TTC549 (cell line): ENCODE results near the gene MDP1.

Experiments used
- FAIRE-seq: peaks from 2 replicates; lab custom pipeline; 2012; peaks lifted over from hg19 to GRCh38; lab: Jason Lieb, UNC

Gene MDP1

DNA sequence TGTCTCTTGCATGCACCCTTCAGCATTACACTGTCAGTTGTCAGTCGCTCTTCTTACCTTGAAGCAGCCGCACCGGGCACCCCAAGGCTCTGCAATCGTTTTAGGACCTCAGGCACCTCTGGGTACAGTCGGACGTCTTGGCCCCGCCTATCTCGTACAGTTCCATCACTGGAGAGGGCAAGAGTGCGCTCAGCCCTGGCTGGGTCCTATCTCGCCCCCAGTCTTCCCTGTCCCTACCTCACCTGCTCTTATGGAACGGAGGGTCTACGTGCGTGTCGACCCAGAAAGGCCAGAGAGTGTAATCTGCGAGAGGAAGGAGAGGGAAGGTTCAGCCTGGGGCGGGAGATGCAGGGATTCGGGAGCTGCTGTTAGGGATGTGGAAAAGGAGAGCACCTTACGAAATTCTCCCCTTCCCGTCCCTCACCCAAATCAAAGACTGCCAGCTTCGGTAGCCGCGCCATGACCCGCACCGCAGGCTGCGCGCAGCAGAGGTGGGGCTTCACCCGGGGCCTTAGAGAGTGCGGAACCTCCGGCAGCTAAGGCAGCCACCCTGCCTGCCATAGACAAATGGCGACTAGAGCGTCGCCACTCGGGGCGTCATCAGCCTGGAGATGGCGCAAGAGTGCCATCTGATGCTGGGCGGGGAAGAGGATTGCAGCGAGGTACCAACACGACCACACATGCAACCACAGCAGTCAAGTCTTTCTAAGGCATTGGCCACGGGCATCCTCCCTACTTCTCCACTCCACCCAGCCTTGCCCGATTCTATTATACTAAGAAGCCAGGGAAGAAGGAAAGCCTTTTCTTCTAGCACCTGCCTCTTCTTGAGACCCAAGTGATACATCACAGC, at the start of gene MDP1:
Gene MDP1, minus strand, starts transcription at position 572 of the 850 bp plus-strand sequence. Its CDS starts 111 bp downstream, at position 461.
- no peak for FAIRE-seq

DNA sequence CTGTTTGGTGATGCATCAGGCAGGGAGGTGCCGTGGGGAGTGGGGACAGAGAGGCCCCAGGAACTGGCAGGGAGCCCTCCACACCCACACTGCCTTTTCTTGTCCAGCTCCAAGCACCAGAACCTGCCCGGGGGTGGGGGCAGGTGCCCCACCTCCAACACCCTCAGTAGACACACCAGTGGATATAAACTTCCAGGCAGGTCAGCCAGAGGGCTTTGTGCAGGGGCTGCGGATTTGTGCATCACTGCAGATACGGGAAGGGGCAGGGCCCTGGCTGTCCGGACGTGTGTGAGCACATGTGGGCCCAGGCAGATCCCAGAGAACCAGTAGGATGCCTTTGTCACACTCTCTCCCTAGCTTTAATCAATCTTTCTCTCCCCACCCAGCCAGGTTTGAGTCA, 48.4 kb upstream of the MDP1 start:
- no peak for FAIRE-seq

DNA sequence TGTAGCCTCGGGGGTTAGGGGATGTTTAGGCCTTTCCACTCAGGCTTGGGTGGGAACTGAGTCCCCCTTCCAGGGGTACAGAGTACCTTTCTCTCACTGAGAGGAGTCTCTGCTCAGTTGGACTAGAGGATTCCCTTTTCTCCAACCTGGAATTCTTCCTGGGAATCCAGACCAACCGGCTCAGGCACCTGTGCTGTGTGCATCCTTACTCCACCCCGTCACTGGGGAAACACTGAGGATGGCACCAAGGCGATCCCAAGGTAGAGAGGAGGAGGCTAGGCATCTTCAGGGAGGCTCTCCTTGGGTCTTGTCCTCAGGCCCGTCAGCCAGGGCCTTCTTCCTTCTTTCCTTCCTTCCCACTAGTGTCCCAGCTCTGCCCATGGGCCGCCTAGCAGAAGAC, 48.0 kb upstream of the MDP1 start:
- no peak for FAIRE-seq

DNA sequence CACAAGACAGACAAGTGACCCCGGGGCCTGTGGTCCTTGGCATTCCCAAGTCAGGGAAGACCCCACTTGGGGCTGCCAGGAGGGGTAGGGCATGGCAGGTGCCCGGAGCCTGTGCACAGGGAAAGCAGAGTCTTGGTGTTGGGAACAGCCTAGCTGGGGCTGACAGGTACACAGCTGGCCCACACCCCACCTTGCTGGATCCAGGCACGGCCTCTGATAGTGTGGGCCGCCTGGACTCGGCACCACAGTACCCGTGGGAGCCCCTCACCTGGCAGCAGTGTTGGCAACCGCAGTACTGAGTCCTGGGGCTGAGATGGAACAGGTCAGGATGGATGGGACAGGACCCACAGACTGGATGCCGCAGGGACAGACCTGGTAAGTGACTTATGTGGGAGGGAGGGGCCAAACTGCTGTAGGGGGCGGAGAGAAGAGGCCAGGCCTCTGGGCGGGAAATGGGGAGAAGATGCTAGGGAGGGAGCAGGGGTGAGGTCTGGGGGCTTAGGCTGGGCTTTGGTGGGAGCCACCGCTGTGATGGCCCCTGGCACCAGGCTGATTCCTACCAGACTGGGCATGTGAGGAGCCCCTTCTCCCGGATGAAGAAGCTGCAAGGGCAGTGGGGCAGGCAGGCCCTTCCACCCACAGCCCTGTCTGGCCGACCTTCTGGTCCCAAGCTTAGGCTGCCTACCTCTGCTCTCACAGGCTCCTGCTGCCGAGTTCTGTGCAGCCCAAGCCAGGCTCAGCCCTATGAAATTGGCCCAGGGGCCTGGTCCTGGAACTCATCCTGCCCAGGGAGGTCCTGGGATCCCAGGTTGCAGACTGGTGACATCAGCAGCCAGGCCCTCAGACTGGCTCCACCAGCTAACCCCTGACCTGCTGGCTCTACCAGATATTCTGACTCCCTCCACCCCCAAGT, 47.2 kb upstream of the MDP1 start, which contains the start of gene TGM1:
Gene TGM1, minus strand, starts transcription at position 357 of the 913 bp plus-strand sequence. CDS start 825 bp downstream, outside the sequence.
- no peak for FAIRE-seq

DNA sequence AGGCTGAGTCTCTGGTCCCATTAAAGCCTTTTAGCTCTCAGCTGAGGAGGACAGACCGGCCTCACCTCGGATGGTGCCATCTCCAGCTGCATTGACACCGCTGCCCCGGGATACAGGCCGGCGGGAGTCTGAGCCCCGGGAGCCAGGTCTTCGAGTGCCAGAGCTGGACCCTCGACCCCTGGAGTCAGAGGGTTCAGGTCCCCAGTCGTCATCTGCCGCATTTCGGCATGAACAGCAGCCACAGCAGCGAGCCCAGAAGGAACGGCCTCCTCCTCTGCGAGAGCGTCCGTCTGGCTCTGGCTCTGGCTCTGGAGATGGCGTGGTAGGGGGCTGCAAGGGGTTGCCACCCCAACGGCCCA, 46.1 kb upstream of the MDP1 start:
- FAIRE-seq, result no peak

DNA sequence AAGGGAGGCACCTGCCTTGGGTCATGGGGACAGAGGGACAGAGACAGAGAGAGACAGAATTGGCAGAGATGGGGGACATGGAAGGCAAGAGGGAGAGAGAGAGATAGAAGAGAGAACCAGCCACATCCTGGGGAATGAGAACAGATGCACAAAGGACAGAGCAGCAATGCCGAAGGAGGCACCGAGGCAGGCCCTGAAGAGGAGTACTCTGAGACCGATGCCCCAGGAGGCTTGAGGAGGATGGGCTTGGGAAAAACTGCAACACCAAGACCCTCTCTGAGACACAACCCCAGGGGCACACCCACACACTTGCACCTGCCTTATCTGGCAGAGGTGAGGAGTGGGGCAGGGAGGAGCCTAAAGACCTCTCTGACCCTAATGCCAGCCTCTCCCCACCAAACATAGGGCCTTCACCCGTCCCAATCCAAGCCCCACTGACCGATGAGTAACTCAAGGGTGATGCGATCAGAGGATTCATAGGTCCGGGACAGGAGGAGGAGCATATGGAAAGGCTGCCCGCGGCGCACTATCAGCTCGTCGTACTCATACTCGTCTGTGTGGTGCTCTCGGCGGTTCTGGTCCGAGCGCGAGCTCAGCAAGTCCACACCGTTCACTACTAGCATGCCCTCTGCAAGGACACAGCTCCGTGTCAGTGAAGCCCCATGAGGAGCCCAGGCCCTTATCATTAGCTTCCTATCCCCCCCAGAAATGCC, 45.5 kb upstream of the MDP1 start:
- FAIRE-seq, result no peak

DNA sequence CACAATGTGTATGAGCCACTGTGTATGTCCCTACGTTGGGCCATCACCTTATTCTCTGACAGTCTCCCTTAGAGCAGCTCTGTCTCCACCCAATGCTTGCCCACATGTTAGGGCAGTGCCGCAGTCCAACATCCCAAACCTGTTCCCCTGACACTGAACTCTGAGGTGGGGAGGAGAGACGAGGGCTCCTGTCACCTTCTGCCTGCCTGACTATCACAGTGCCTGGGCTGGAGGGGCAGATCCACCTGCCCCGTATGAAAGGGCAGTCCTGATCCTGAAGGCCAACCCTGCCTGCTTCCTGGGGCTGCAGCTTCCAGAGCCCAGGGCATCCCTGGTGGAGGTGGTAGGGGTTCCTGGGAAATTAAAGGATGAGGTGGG, 44.9 kb upstream of the MDP1 start:
- FAIRE-seq, result no peak

DNA sequence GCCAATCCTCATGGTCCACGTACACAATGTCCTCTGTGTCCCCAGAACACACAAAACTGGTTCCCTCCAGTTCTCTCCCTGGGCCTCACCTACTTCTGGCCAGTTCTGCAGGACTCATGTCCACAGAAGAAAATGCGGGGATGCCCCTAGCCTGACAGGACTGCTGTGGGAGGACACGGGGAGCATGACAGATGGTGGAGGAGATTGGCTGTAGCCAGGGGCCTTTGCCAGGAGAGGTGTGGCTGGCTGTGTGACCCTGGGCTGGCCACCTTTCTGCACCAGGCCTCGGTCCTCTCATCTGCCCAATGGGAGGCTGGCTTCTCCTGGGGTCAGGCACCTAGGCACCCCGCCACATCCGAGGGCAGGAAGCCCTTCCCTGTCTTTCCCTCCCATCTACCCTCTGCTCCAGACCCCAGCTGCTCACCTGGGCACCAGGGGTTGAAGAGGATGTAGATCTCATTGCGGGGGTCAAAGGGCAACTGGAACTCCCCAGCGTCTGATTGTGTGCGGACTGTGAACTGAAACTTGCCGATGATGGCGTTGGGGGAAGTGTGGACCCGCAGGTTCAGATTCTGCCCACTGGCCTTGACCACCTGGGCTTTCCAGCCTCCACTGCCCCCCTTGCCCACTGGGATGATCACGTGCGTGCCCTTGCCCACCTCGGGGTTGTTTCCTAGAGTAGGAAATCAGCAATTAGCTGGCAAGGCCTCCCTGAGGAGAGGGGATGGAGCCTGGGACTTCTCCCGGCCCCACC, 44.3 kb upstream of the MDP1 start:
- no peak for FAIRE-seq

DNA sequence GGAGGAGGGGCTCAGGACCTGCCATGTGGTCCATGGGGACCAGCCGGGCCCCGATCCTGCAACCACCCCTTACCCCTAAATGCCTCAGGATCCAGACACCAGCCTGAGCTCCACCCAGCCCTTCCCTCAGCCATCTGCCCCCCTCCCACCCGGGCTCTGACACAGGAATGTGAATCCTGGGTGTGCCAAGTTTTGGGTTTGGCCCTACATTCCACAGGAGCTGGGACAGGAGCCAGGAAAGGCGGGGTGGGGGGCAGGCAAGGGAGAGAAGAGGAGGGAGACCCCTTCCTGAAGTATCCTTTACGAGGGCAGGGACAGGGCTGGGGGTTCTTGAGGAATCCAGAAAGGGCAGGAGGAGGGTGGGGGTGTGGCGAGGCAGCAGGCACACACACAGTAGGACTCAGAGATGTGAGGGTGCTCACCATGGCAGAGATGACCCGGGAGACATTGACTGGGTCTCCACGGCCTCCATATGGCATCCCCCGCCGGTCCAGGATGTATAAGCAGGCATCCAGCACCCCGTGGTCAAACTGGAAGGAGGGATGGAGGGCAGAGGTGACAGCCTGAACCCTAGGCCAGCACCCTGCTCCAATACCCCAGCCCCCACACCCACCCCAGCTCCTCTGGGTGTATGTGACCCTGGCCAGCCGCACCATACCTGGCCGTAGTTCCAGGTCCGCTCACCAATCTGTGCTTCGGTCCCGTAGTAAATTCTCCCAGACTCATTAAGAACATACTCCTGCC, 43.6 kb upstream of the MDP1 start:
- no peak for FAIRE-seq

DNA sequence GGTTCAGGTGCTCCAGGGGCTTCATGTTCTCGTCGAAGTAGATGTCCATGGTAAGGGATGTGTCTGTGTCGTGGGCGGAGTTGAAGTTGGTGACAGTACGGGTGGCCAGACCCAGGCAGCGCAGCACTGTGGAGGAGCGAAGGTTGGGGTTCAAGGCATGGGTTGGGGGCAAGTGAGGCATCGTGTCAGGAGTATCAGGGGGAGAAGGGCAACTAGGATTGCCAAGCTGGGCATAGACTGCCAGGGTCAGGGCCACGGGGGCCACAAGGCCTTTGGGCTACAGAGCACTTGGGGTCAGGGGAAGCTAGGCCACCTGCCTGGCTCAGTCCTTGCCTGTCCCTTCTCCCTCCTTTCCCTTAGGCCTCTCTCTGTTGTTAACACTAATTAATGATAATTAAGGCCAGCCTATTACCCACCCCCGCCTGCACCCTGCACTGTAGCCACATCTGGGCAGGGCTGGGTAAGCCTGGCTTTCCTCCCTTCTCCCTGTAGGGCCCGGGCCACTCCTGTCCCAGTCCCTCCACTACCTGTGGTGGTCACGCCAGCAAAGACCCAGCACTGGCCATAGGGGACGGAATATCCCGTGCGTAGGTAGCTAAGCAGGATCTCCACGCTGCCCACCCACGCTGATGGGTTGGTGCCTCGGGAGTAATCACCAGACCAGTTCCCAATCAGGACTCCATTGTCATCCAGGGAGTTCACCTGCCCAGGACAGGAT, 42.8 kb upstream of the MDP1 start:
- no peak for FAIRE-seq

DNA sequence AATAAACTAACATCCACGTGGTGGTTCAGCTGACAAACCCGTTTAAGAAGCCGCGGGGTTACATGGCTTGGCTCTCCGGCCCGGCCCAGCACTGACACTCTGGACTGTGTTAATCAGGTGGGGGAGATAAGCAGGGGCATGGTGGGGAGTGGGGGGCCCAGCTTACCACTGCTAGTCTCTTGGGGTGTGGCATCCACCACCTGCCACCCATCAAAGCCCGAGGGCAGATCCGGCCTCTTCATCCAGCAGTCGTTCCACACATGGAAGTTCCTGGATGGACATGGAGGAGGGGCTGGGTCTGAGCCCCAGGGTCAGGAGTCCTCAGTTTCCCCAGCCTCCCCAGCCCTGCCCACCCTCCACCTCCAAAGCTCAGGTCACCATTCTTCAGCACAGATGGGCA, 42.3 kb upstream of the MDP1 start:
- FAIRE-seq, result no peak

DNA sequence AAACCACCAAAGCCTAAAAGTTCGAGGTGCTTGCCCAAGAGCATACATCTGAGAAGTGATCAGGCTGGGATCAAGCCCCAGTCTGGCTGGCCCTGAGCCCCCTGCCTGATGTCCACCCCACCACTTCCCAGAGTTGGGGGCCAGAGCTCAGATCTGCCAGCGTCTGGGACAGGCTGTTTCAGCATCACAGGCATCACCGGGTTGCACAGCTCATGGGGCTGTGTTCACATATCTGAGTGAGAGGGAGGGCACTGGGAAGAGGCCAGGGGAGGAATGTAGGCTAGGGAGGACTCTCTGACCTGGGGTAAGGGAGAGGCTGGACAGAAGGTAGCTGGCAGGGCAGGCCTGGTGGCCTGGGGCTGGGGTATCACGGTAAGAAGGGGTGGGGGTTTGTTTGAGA, 41.1 kb upstream of the MDP1 start:
- no peak for FAIRE-seq

DNA sequence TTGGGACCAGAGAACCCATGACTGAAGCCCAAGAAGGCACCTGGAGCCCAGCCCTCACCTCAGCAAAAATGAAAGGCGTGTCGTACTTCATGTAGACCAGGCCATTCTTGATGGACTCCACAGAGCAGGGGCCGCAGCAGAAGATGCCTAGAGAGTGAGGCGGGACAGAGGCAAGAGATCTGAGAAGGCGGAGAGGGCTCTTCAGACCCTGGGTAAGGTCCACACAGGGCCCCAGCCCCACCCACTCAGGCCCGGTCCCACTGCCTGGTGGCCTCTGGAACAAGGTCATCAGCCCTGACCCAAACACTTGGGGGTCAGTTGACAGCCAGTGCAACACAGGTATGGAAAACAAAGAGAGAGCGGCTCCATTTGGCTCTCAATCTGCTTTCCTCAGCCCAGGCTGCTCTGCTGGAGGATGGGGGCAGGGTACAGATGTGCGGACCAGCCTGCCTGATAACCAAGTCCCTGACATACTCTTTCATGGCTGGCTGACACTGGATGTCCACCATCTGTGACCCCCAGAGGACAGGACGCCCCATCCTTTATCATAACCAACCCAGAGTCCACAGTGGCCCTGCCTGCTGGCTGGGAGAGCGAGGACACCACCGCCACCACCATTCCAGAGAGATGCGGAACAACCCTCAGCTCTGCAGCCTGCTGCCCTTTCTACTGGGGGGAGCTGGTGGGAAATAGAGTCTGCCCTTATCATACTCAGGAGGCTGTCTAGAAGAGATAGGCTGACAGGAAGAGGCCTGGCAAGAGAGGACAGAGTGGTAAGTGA, 40.3 kb upstream of the MDP1 start:
- FAIRE-seq, result no peak

DNA sequence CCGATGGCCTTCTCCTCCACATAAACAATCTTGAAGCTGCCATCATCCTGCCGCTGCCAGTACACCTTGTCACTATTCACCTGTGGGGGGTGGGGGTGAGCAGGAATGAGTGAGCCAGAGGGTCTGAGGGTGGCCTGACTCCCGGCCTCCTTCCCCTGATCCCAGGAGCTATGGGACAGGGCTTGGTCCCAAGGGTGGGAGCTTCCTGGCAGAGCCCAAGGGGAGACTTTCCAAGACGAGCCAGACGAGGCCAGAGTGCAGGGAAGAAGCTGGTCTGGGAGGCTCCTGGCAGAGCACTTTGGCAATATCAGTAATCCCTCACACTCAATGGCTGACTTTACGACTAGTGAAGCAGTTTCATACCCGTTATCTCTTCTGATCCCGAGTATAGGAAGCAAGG, 39.6 kb upstream of the MDP1 start:
- no peak for FAIRE-seq

DNA sequence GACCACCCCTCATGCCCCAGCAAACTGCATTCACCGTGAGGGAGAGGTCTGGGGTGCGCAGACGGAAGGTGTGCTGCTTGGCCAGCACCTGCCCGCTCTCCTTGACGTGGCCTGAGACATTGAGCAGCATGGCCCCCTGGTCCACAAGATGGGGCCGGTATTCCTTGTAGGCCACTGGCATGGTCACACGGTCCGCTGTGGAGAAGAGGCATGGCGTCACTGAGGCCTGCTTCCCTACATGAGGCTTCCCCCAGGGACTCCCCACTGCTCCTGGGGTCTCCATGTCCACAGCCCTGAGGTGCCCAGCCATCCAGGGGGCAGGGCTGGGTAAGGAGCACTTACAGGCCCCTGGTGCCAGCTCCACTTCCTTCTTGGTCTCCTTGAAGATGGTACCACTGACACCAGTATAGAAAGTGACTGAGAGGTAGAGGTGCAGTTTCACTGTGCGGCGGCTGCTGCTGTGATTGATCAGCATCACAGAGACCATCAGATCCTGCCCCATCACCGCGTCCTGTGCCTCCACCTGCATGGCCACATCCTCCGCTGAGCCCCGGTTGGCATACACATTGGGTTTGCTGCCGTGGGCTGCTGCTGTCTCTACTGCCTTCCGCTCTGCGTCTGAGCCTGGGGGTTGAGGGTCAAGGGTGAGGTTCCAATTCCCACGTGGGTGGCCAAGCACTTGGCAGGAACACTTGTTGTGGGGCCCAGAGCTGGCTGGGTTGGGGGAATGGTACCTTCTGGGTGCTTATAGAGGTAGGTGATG, 38.9 kb upstream of the MDP1 start:
- FAIRE-seq, result no peak

DNA sequence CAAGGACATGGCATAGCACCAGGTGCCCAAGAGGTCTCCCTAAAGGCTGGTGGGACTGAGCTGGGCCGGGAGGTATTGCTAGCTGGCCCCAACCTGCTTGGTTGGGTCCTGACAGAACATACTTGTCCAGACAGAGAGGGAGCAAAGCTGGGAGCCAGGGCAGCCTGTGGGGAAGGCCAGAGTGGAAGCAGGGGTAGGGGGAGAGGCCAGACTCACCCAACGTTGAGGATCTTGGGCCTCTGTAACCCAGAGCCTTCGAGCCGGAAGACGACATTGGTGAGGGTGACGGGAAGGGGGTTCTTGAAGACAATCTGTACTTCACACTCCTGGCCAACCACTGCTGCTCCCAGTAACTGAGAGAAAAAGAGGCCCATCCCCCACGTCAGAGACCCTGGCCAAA, 38.1 kb upstream of the MDP1 start:
- no peak for FAIRE-seq

DNA sequence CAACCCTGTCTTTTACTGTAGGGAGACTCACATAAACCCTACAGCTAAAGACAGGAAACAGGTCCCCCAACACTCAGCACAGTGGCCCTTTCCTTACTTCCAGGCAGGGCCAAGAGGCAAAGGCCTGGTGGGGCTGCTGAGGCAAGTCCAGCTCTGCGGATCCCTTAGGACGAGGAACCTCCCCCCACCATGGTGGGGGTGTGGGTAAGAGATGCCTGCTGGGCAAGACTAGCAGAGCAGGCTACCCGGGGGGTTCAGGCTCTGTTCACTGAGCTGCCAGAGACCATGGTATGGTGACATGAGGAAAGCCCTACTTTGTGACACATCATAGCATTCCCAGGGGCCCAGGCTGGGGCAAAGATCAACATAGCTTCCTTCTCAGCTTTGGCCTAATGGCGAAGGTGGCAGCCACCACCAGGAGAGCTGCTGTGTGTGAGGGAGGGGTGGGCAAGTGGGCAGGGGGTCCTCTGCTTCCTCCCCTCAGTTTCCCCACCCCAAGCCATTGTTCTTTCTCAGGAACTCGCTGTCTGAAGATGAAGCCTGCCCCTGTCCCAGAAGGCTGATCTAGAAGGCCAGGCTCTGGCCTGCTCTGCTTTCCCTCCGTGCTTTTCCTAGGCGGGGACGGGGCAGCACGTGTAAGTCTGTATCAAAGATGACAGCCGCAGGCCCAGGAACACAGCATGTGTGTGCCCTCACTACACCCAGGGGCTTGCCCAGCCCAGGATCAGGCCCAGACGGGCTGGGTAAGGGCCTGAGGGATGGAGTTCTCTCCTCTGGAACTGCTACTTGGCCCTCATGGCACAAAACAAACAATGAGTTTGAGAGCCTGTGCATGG, 36.6 kb upstream of the MDP1 start:
- no peak for FAIRE-seq

DNA sequence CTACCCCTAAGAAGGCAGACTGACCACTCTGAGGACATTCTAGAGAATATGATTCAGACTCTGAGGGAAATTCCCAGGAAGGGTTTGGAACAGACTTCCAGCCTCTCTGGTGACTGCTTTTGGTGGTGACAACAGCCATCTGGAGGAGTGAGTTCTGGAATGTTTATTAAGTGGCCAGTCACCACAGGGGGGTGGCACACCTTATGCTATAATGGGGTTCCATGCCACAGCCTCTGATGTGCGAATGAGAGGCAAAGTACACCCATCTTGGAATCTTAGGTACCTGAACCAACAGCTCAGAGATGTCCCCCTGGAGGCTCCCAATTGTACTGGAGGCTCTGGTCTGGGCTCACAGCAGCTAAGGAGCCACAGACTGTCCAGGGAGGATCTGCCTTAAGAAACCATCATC, 36.0 kb upstream of the MDP1 start:
- FAIRE-seq, result no peak
